ENCODE data around the gene SEC61G. TPM values are rescaled to one million over a fixed set of nuclear protein-coding genes. Genes with fewer than 3 reads are reported as not detected.

Gene SEC61G
- 359 and 547 TPM in 2 replicates for total RNA-seq

GRCh38 chr7:54758702-54759592, at the start of gene SEC61G:
Gene SEC61G, minus strand, starts transcription at chr7:54759211. Its CDS starts 1,623 bp downstream, at chr7:54757588.

Other genes starting within 250 kb of the SEC61G start
- gene VSTM2A, start 216.8 kb downstream of the SEC61G start, total RNA-seq = not detected in 2 replicates